SKM-1 treated with dmso at 0.1 percent for 144 hours (cell line): Measurements from ENCODE around the gene SIGLEC11.
A peak's percentile ranks its signal among the peaks of the same experiment; 100 is the strongest.
"Not testable (repeated sequence)": the region's sequence is repeated elsewhere in the genome, so short reads cannot be mapped to it uniquely, and the experiment has no call there.

Experiments used
- DNase-seq: peaks from one replicate; lab custom pipeline; 2025; ENCODE audit not compliant: unreplicated experiment; lab: John Stamatoyannopoulos, UW

The SIGLEC11 gene, protein sequence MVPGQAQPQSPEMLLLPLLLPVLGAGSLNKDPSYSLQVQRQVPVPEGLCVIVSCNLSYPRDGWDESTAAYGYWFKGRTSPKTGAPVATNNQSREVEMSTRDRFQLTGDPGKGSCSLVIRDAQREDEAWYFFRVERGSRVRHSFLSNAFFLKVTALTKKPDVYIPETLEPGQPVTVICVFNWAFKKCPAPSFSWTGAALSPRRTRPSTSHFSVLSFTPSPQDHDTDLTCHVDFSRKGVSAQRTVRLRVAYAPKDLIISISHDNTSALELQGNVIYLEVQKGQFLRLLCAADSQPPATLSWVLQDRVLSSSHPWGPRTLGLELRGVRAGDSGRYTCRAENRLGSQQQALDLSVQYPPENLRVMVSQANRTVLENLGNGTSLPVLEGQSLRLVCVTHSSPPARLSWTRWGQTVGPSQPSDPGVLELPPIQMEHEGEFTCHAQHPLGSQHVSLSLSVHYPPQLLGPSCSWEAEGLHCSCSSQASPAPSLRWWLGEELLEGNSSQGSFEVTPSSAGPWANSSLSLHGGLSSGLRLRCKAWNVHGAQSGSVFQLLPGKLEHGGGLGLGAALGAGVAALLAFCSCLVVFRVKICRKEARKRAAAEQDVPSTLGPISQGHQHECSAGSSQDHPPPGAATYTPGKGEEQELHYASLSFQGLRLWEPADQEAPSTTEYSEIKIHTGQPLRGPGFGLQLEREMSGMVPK

DNA sequence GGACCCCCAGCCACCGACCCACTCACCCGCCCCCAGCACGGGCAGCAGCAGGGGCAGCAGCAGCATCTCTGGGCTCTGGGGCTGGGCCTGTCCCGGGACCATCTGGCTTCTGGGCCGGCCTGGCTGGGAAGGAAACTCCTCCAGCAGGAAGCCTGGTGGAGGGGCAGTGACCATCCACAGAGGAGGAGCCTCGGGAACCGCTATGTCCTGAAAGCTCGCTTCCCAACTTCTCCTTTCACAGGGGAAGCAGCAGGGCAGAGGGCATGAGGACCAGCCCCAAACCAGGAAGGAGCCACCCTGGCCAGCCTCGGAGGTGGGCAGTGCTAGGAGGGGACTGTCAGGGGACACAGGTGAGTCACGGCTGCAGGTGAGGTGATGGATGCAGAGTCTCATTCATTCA is at the start of gene SIGLEC11:
Gene SIGLEC11 (minus strand): TSS at position 193 of the 400 bp plus-strand sequence. CDS start 91 bp downstream, at position 102.
- DNase-seq = not testable (repeated sequence)

DNA sequence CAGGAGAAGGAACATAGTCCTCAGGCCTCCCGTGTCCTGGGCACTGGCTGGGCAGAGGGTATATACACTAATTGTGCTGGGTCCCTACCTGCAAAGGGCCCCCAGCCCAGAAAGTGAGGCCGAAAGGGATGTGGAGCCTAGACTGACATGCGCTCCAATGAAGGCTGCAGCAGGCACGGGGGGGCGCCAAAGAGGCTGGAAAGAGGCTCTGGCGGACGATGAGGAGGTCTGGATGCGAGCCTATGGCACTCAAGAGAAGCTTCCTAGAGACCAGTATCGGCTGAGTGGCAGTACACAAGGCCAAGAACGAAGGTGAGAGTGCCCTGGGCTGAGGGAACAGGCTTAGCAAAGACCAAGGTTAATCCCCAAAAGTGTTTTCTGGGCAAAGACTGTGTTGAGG is 47.6 kb upstream of the SIGLEC11 start:
- DNase-seq = no peak

DNA sequence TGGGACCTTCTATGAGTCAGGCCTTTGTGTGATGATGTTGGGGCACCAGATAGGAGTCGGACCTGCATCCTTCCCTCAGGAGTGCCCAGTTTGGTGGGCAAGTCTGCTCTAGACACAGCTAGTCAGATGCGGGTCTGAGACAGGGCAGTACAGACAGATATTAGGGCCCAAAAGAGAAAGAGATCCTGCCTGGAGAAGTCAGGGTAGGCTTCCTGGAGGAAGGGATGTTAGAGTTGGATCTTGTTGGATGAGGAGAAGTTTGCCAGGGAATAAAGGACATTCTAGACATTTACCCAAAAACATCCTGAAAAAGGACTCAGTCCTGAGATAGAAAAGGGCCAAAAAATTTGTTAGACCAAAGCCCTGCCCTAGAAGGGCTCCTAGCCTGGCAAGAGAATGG is 47.0 kb upstream of the SIGLEC11 start:
- DNase-seq = no peak

DNA sequence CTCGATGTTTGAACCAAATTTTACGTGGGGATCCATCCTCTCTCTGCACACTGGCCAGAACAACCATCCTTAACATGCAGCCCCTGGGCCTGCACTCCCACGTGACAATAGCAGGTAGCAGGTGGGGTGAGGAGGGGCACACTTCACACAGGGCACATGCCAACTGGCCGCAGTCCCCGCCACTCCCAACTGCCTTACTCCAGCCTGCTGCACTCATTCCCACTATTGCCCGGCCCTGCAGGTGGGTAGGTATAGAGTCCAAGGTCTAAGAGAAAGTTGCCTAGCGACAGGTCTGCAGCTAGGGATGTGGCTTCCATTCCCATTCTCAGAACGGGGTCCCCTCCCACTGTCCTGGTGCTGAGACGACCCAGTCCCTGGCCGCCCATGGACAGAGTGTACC is 46.2 kb upstream of the SIGLEC11 start:
- DNase-seq = no peak

DNA sequence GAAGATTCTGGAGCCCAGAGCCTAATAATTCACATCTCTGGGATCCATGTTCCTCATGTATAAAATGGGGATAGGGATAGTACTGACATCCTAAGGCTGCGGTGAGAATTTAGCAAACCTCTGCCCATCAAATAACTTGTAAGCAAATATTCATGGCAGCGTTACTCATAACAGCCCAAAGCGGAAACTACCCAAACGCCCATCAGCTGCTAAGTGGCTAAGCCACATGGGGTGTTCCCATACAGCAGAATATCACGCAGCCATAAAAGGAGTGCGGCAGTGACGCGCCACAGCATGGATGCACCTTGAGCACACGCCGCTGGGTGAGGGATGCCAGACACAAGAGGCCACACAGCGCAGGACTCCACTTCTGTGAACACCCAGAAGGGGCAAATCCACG is 44.5 kb upstream of the SIGLEC11 start:
- no peak for DNase-seq

DNA sequence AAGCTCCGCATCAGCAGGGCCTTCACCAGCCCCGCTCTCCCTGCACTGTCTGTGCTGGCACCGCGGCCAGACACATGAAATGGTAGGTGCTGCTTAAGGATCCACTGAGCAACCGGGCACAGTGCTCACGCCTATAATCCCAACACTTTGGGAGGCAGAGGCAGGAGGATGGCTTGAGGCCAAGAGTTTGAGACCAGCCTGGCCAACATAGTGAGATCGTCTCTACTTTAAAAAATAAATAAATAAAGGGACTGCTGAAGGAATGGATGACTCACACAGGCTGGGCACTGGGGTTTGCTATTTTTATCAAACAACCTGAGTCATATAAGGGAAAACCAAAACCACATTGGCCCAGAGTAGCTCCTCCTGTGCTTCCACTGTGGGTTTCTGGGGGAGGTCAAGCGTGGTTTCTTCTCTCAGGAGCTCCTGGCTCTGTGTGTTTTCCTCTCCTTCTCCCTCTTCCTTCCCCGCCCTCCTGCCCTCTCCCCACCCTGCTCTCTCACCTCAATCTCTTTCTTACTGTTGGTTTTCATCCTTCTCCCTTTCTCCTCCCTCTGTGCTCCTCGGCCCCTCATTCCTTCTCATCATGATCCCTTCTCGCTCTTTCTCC is 42.9 kb upstream of the SIGLEC11 start:
- DNase-seq = peak; percentile 16

DNA sequence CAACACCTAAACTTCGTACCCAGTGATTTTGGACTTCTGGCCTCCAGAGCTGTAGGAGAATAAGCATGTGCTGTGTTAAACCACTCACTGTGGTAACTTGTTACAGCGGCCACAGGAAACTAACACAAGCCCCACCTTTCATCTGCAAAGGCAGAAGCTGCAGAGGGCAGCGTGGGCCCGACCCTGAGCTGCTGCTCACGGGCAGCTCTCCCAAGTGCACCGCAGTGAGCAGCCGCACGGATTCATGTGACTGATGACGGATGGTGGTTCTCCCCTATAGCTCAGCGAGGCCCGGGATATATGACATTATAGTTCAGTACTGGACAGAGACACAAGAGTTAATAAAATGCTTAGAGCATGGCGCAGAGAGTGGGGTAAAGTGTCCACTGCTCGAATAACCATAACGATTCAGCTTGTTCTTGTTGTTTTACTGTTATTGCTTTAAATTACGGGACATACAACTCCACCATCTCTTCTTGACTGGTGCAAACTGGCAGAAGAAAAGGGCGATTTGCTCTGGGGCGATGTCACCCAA is 42.3 kb upstream of the SIGLEC11 start:
- DNase-seq = no peak

DNA sequence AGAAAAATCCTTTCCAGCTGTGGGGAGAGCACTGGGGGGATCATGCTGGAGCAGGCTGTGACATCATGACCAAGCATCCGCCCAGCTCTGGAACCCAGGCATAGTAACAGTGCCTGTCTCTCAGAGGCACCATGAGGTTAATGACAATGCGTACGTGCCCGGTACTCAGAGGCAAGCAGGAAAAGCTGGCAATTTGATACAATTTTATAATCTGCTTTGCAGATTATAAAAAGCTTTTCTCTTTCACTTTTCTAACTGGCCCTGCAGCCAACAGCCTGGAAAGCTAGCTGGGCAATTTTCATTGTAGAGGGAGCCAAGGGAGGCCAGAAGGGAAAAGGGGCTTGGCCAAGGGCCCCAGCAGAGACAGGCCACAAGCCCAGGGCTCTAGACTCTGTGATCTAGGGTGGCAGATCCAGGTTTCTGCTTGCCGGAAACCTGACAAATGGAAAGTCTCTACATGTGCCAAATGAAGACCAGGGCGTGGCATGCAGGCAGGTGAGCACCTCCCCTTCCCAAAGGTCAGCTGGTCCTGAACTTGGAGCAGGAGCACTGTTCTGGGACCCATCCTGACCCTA is 41.5 kb upstream of the SIGLEC11 start:
- DNase-seq = no peak

DNA sequence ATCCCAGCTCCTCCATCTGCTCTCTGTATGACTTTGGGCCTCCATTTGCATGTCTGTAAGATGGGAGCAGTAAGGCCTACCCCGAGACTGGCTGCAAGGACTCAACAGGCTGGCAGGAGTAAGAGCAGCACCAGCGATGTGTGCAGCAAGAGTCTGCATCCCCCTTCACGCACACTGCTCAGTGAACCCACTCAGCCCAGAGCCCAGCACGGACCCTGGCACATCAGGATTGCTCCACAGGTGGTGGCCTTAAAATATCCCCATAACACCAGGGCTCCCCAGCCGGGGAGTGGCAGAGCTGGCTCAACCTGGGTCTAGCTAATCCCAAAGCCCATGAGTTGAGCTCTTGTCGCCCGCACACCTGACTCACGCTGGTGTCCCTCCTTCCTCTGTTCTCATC is 40.8 kb upstream of the SIGLEC11 start:
- DNase-seq = no peak

DNA sequence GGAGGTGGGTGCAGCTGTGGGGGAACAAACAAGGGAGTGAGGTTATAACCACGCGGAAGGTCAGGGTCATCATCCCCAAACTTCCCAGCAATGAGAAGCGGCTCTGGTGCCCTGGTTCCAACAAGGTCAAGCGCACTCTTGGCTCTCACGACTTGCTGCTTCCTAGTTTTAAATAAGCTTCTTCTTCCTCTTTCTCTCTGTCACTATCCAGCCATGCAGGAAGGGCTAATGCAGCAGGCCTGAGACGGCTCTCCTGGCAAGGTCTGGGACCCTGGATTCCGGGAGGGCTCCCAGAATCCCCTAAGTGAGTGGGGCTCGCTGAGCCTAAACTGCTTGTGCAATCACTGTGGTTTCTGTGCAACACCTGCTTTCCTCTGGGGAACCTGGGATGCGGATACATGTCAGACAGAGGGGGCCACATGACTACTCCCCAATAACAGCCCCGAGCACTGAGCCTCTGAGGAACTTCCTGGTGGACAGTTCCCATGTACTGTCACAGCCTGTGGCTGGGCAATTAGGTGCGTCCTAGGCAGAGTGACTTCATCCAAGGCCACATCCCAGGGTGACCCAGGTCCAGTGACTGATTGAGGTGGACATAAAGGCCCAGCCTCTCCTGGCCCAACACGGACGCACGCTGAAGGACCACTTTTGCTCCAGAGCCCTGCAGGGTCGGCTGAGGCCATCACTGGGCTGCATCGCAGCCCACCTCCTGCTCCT is 40.0 kb upstream of the SIGLEC11 start:
- DNase-seq = no peak

DNA sequence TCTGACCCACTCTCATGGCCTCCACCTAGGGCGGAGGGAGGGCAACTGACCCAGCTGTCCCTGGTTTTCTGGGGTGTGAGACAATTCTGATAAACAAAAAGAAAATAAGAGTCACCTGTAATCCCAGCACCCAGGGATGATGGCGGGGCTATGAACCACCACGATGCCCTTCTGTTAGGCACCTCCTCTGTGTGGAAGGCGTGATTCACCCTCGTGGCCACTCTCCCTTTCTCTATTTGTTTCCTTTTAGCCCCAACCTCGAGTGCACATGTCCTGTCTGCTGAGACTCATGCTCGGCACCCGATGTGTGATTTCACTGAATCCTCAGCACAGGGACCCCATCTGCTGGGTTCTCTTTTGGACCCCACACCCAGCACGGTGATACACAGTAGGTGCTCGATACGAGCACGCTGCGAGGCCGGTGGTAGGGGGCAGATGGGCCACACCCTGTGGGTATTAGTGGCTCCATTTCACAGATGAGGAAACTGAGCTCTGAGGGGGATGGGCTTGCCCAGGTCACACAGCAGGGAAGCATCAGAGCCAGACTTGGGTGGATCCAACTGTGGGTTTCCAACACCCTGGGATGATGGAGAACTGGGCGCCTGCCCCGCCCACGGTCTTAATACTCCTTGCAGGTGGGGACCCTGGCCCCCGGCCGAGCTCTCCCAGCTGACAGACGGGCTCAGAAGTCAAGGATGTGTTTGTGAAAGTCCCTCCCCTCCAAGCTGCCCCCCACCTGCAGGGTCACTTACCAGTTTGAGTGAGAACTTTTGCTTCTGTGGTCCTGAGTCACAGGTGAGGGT is 39.3 kb upstream of the SIGLEC11 start:
- DNase-seq = no peak

DNA sequence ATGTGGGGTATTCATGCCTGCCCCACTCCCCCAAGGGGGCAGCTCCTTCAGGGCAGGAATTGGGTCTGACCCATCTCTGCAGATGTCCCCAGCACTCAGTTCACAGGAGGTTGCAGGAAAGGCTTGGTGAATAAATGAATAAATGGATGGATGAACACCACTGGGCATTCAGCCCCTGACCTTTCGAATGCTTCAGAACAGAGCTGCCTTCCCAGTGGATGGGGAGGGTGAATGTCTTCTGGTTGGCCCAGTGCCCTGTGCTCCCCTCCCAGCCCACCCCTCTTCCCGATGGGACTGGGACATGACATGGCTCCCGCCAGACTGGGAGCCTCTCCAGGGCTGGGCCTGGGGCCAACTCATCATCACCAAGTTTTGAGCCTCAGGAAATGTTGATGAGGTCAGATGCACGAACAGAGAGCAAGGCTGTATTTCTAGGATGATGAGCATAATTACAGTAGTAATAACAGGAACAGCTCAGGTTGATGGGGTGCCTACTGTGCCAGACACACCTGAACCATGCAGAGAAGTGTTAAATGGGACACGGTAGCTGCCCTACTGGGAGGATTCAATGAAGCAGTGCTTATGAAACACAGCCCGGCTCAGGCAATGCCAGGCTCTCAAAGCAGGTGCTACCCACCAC is 38.5 kb upstream of the SIGLEC11 start:
- DNase-seq = no peak

DNA sequence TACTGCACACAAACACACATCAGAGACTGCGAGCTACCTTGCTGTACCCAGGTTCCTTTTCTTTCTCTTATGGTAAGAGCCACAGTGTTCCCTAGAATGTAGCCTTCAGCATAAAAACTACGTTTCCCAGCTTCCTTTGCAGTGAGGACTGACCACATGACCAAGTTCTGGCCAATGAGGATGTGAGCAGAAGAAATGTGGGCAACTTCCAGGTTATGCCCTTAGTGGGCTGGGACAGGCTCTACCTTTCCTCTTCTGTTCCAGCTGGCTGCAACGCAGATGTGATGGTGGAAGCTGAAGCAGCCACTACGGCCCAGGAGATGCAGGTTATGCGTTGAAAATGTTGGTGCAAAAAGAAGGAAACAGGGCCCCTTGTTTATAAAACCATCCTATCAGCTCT is 36.7 kb upstream of the SIGLEC11 start:
- DNase-seq = peak; percentile 28

DNA sequence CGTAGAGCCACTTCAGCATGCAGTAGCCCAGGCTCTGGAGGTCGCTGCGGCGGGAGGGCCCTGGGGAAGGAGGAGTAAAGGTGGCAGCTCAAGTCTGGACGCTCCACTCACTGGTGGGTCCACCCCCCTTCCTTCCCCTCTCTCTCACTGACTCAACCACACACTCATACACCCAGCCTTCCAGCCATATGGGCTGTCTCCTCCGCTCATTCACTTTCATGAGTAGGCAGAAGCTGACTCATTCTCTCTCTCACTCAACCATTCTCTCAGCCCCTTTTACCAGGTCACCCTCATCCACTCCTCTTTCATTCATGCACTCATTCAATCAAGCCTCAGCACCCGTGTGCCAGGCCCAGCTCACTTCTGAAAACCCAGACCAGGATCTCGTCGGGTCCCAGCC is 27.5 kb upstream of the SIGLEC11 start:
- no peak for DNase-seq

DNA sequence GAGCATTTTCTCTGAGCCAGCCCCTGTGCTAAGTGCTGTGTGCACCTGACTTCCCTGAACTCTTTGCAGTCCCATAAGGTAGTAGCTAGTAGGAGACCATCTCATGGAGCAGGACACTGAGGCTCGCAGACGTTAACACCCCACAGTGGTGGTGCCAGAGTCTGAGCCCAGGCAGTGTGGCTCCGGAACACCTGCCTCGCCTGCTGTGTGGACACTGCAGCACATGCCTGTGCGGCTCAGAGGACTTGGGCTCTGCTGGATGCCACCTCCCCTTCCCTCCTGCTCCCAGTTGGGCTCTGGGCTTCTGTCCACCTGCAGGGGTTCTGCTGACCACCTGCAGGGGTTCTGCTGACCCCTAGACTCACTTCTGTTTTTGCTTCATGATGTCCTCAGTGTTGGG is 27.0 kb upstream of the SIGLEC11 start:
- no peak for DNase-seq

DNA sequence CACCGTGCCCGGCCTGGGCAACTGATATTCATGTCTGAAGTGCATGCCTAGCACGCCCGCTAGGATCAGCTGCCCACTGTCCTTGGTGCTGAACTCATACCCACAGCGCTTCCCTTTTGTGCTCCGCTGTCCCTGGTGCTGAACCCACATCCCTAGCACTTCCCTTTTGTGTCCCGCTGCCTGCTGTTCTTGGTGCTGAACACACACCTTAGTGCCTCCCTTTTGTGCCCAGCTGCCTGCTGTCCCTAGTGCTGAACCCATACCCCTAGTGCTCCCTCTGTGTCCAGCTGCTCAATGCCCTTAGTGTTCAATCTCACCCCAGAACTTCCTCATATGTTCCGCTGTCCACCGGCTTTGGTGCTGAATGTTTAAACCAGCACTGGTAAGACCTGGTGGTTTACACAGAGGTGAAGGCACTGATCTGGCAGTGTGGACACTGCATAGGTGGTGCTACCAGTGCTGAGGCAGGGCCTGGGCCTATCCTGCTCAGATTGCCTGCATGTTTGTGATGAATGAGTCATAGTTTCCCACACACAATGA is 26.3 kb upstream of the SIGLEC11 start:
- peak; percentile 56 for DNase-seq

DNA sequence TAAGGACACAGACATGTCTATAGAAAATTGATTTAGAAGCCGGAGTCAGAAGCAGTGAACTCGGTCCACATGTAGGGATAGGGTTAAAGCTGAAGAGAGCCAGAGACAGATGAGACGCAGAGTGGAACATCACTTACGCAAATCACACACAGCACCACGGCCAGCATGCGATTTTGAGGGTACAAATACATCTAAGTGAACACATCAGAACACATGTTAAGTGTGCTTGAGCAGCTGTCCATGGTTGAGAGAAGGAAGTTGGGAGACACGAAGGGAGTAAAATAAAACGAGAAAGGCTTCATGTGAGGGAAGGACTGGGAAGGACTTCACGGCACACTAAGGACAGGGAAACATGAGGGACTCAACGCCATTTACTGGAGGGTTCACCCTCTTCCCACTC is 25.4 kb upstream of the SIGLEC11 start:
- no peak for DNase-seq

DNA sequence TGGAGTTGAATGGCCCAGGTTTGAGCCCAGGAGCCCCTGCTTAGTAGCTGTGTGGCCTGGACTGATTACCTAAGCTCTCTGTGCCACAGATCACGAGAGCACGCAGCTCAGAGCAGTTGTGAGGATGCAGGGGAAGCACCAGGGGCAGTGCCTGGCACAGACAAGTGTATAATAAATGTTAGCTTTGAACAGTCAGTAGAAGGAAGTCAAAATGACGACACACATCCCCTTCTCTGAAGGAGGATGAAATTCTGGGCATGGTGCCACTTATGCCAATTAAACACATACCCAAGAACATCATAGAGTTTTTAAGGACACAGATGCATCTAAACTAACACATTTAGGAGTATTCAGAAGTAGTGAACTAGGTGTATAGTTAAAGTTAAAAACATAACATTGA is 24.9 kb upstream of the SIGLEC11 start:
- DNase-seq = no peak

DNA sequence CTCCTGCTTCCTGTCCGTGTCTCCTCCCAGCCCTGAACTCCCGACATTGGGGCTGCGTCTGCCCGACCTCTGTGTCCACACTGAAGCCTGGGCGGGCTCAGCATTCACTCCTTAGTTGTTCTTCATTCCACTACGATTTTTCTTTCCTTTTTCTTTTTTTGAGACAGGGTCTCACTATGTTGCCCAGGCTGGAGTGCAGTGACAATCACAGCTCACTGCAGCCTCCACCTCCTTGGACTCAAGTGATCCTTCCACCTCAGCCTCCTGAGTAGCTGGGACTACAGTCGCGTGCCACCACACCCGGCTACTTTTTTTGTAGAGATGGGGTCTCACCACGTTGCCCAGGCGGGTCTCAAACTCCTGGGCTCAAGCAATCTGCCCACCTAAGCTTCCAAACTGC is 23.5 kb upstream of the SIGLEC11 start:
- no peak for DNase-seq
